SKM-1 (cell line): Measurements from ENCODE around the gene ST6GALNAC4.

ENCODE experiments used
- DNase-seq: peaks from one replicate; lab custom pipeline; 2025; ENCODE audit not compliant: unreplicated experiment; lab: John Stamatoyannopoulos, UW

Gene ST6GALNAC4, protein sequence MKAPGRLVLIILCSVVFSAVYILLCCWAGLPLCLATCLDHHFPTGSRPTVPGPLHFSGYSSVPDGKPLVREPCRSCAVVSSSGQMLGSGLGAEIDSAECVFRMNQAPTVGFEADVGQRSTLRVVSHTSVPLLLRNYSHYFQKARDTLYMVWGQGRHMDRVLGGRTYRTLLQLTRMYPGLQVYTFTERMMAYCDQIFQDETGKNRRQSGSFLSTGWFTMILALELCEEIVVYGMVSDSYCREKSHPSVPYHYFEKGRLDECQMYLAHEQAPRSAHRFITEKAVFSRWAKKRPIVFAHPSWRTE

GRCh38 chr9:127916720-127917581, at the start of gene ST6GALNAC4:
TSS of gene ST6GALNAC4 (minus strand) at chr9:127917041. CDS start at chr9:127916419, 622 bp downstream.
- DNase-seq = peak; percentile 75

DNA sequence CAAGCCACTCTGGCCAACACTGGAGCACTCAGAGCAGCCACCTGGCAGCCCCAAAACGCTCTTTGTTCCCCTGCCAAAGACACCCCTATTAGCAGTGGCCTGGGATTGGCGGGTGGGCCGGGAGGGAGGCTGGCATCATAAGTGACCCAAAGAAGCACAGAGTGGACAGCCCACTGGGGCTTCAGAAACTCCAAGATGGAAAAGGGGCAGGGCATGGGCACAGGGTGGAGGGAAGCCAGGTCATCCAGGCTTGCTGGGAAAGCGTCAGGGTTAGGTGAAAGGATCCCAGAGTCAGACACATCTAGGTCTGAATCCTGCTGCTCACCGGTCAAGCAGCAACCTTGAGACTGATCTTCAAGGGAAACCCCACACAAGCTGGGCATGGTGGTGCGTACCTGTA, 49.1 kb upstream of the ST6GALNAC4 start:
- DNase-seq = no peak

GRCh38 chr9:127963359-127964064, 46.7 kb upstream of the ST6GALNAC4 start:
- DNase-seq = no peak

DNA sequence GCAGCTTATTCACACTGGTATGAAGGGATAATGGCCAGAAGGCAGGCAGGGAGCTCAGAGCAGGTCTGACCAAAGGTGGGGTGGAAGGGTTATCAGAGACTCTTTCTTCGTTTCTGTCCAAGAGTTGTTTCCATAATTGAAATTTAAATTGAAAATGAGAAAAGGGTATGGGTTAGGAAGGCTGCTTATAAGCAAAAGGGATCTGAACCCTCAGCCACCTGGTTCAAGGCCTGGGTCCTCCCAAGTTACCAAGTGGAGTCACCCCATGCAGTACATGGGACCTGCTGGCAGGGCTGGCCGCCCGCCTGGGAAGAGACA, 46.2 kb upstream of the ST6GALNAC4 start:
- no peak for DNase-seq

DNA sequence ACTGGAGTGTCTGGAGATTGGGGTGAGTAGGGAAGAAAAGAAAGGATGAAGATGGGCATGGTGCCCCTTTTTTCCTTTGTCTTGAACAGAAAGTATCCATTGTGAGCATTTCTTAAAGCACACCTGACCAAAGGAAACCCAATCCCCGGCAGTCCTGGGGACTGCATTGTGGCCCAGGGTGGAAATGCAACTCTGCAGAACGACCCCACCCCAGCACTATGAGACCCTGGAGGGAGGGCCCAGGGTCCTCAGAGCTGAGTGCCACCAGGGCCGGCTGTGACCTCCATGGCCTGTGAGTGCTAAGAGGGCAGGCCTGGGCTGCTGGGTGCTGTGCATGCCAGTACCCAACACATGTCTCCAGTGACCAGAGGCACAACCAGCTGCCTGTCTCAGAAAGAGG, 45.4 kb upstream of the ST6GALNAC4 start:
- DNase-seq = no peak

GRCh38 chr9:127961613-127962155, 44.8 kb upstream of the ST6GALNAC4 start:
- DNase-seq = no peak

GRCh38 chr9:127961155-127961490, 44.3 kb upstream of the ST6GALNAC4 start:
- no peak for DNase-seq

DNA sequence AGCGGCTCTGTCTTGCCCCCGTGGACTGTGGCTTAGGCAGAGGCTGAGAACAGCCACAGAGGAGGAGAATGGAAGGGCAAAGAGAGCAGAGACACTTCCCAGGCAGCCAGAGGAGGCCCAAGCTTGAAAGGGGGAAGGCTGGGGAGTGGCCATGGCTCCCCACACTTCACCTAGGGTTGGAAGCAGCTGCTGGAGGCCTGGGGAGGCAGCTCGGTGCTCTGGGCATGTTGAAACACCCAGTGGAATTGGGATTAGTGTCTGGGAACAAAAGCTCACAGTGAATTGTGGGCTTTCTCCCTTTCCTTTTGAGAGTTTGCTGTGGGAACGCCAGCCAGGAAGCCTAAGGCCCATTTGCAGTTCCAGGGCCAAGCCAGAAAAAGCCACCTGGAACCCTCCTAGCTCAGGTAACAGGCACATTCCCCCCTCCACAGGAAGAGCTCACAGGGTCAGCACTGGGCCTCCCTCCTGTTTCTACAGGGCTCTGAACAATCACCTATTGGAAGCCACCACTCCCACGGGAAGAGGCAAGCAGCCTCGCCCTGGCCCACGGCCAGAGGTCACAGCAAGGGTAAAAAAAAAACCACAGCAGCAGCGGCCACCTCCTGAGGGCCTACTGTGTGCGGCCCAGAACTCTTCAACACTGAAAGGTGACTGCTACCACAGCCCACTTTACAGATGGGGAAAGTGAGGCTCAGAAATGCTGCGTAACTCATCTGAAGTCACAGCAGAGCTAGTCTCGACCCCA, 43.7 kb upstream of the ST6GALNAC4 start:
- no peak for DNase-seq

DNA sequence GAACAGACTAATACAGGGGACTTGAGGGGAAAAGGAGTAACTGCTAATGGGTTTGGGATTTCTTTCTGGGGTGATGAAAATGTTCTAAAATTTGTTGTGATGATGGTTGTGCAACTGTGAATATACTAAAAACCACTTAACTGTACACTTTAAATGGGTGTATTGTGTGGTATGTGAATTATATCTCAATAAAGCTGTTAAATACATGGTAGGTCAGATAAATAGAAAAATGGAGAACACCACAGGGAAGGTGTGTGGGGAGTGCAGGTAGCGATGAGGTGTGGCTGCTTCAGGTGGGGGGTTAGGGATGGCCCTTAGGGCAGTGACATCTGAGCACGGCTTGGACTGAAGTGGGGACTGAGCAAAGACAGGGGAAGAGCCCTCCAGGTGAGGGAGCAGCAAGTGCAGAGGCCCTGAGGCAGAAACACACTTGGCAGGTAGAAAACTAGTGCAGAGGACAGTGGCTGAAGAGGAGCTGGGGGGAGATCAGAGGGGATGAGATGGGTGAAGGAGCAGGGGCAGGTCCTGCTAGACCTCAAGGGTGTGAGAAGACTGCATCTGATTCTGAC, 43.1 kb upstream of the ST6GALNAC4 start:
- DNase-seq = no peak

DNA sequence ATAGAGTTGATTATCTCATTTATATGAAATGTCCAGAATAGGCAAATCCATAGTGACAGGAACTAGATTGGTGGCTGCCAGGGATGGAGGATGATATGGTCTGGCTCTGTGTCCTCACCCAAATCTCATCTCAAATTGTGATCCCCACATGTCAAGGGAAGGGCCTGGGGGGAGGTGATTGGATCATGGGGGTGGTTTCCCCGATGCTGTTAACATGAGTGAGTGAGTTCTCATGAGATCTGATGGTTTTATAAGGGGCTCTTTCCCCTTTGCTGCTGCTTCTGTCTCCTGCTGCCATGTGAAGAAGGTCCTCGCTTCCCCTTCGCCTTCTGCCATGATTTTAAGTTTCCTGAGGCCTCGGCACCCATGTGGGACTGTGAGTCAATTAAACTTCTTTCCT, 42.6 kb upstream of the ST6GALNAC4 start:
- DNase-seq = no peak

- no peak for DNase-seq
Observed at GRCh38 chr9:127958728-127959127, 41.9 kb upstream of the ST6GALNAC4 start.

- DNase-seq = no peak
Observed at GRCh38 chr9:127955294-127956015, 38.6 kb upstream of the ST6GALNAC4 start.

DNA sequence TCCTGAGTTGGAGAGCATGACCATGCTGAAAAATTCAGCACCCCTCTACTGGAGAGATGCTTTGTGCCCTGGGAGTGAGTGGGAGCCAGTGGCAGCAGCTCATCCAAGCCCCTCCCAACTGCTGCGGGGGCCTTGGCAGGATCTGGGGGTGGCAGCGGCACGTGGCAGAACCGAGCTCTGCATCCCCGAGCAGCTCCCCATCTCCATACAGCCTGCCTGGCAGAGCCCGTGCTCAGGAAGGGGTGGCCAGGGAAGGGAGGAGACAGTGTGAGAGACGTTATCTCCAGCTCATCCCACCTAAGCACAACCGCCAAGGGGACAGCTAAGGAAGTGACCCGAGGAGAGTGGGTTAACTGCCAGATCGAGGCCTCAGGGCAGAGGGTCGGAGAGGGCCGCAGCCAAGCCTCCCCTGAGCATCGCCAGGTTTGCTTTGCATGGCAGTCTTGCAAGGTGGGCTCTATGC, 38.0 kb upstream of the ST6GALNAC4 start:
- DNase-seq = no peak

GRCh38 chr9:127953768-127954505, 37.1 kb upstream of the ST6GALNAC4 start:
- no peak for DNase-seq

DNA sequence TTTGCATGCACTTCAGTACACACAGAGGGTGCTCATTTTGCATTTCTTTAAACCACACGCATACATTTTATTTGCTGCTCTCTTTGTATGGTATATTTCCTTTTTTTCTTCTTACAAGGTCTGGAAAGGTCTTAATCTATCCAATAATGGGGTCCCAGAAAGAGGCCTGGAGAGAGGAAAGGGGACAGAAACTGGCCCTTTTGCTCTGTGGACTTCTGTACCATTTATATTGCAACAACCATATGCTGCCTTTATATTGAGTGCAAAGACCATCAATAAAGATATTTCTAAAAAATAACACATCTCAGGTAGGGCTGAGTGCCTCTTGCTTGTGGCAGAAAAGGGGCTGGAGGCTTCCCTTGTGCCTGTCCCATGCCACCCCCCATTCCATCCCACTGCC, 36.3 kb upstream of the ST6GALNAC4 start:
- DNase-seq = no peak

DNA sequence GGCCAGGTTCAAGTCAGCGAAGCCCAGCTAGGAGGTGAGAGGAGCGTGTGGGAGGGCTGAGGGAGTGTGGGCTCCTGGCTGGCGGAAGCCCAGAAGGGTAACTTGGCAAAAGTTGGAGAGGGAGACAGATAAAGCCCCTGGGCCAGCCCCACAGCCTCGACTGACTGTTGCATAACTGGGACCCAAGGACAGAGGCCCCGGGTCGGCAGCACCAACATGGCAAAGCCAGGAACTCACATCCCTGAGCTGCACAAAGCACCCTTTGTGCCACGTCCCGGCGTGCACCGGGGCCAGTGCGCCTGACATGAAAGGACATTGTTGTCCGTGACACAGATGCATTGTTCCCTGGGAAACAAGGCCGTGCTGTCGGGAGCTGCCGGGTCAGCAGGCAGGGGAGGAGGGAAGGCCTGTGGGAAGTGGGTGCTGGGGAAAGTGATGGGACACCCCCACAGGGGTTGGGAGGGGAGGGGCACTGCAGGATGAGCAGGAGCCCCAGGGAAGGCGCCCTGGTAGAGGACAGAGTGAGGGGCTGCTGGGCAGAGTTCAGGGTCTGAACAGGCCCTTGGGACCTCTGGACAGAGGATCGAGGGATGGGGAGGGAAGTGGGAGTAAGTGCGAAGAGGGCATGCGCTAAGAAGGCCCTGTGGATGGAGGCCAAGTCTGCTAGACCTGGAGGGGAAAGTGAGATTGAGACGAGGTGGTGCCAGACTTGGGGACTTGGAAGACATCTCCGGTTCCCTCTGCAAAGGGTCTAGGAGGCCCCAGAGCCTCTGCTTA, 33.9 kb upstream of the ST6GALNAC4 start:
- DNase-seq = no peak

DNA sequence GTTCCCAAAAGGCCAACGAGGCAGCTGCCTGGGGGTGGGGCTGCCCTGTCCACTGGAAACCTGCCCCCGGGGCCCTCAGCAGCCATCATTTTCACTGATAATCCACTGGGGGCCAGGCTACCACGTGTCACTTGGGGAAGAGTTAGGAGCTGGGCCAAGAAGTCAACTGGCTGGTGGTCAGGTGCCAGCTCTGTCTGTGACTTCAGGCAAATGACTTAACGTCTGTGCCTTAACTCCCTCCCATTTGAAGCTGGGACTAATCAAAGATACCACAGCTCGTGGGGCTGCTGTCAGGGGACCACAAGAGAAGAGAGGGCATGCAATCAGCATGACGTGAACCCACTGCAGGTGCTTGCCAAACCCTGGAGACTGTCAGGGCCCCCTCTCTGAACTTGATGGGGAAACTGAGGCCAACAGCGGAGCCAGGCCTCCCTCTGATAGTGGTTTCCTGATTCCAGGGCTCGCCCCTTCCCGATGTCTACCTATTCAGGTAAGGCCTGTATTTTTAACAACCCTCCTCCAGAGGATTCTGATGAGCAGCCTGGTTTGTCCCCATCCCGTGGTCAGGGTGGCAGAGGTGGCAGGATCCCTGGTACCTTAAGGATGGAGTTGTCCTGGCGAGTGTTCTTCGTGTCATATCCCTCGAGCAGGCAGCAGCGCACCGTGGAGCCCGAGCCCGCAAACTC, 33.1 kb upstream of the ST6GALNAC4 start:
- no peak for DNase-seq
